ENCODE data around the gene EYA4.

EYA4 gene

GRCh38 chr6:133466680-133467079 lies 225.5 kb downstream of the EYA4 start:
- DNase-seq: no peak

GRCh38 chr6:133467231-133467981 lies 226.2 kb downstream of the EYA4 start:
- DNase-seq: no peak

- no peak for DNase-seq
Observed at GRCh38 chr6:133467982-133468380, 226.8 kb downstream of the EYA4 start.

GRCh38 chr6:133468591-133468990 lies 227.4 kb downstream of the EYA4 start:
- no peak for DNase-seq

- DNase-seq: no peak
Observed at GRCh38 chr6:133474516-133474915, 233.4 kb downstream of the EYA4 start.

GRCh38 chr6:133478673-133479072 lies 237.5 kb downstream of the EYA4 start:
- DNase-seq: no peak

DNA sequence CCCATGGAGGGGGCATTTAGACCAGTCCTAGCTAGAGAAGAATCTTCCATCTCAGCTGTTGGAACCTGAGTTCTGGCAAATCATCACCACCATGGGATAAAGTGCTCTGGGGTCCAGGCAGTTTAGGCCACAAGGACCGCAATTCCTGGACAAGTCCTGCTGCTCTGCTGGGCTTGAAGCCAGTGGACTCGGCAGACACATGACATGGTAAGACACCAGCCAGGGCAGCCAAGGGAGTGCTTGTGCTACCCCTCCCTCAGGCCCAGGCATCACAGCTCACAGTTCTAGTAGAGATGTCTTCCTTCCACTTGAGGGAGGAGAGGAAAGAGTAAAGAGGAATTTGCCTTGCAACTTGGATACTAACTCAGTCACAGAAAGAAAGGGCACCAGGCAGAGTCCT lies 246.0 kb downstream of the EYA4 start:
- no peak for DNase-seq

GRCh38 chr6:133495205-133495903 lies 254.2 kb downstream of the EYA4 start:
- DNase-seq: no peak

DNA sequence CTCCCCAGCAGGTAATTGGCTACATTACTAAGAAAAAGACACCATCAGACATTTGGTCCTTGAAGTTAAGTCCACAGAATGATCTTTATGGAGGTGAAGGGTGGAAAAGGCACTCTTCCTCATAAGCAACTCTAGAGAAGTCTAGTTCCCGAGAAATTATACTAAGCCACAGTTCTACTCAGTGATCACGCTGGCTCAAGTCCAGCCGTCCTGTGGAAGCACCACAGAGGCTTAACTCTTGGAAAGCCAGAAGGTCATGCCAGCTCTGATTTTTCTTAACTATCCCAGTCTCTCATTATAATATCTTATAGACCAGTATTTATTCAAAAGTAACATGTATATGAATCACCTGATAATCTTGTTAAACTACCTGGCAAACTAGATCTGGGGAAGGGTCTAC lies 258.5 kb downstream of the EYA4 start:
- DNase-seq: no peak

DNA sequence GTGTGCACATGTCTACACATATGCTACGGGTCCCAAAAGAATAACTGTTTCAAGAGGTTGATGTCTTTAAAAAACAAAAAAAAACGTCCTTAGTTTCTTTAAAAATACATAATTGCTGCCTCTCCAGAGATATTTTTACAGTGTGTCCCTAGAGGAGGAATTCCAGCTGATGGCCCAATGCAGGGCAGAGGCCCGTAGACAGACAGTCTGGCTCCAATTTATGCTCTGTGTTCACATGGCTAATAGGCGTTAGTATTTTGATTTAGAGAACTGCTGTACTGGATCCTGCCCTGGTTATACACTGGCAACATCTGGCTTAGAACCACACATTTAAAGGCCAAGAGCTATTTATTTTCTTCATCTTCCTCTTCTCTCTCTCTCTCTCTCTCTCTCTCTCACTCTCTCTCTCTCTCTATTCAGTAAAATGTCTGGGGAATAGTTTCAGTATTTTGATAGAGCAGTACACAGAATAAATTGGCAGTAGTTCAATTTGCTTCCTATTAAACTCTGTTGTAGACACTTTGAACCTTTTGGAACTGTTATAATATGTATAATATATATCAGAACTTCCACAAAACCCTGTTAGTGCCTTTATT lies 260.6 kb downstream of the EYA4 start:
- no peak for DNase-seq

DNA sequence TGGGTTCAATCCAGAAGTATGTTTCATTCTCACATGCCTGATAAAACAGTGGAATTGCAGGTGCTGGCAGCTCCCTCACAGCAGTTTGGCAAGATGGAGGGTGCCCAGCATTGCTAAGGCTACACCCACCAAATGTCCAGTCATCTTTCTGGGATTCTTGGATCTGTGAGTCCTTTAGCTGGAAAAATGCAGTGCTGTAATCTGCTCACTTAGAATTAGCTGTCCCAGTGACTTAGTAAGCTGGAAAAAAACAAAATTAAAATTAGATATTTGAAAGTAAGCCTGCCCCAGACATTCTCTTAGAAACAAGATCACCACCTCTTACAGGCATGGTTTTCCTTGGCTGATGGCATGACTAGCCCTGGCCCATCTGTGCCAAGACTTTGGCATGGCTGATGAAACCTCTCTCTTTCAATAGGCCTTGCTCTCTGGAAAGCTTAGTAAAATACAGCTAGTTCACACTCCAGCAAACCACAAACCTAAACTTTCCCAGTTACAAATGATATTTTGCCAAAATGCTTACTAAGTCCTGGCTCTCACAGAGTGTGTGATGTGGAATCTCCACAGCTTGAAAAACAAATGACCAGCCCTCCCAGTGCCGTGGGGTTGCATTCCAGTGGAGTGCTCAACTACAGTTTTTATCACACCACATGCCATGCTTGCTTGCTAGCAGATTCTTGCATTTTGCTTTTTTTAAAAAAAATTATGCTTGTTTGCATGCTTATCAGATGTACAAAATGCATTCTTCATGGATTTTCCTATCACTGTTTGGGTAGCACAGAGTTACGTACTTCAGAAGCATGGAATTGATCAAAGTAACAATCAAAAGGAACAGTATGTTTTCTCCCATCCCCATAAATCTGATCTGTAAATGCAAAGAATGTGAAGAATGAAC lies 261.5 kb downstream of the EYA4 start:
- DNase-seq: peak; percentile 54

- no peak for DNase-seq
Observed at GRCh38 chr6:133503336-133503729, 262.2 kb downstream of the EYA4 start.

- DNase-seq: no peak
Observed at GRCh38 chr6:133504158-133504557, 263.0 kb downstream of the EYA4 start.

- no peak for DNase-seq
Observed at GRCh38 chr6:133504761-133505160, 263.6 kb downstream of the EYA4 start.

- no peak for DNase-seq
Observed at GRCh38 chr6:133505681-133506080, 264.5 kb downstream of the EYA4 start.

- no peak for DNase-seq
Observed at GRCh38 chr6:133512410-133513016, 271.4 kb downstream of the EYA4 start.

GRCh38 chr6:133523816-133524215 lies 282.7 kb downstream of the EYA4 start:
- no peak for DNase-seq

DNA sequence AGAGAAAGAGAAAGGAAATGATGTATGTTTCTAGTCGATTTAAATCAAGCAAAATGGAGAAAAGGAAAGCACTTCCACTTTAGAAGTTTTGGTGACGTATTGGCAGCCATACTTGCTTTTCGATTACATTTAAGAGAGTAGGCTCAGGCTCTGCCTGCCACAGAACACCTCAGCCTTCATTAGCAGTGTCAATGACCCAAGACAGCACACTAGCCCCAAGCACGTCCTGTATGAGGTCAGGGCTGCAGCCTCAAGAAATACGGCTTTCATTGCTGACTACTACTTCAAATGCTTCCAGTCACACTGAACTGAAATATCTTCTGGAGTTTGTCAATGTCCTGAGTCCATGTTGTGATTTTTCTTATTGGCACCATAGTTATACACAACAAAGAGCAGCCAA lies 285.3 kb downstream of the EYA4 start:
- peak; percentile 55 for DNase-seq

DNA sequence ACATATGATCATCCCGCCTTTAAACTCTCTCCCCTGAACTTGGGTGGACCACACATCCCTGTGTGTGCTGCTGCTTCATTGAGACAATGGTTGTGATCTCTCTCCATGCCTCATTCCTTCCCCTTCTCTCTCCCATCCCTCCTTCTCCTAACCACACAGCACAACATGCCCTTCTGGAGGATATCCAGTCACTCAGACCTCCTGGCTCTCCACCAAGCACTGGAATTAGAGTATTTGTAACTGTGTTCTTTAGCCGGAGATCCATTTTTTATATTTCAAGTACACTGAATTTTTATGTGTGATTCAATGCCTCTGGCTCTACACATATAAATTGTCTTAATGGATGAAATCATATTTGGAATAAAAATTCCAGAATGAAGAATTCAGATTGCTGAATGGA lies 287.4 kb downstream of the EYA4 start:
- DNase-seq: no peak

GRCh38 chr6:133532908-133533307 lies 291.8 kb downstream of the EYA4 start:
- no peak for DNase-seq

GRCh38 chr6:133539502-133540259 lies 298.5 kb downstream of the EYA4 start:
- no peak for DNase-seq

- no peak for DNase-seq
Observed at GRCh38 chr6:133540361-133540760, 299.2 kb downstream of the EYA4 start.
